Neuronal stem cell (in vitro differentiated cells): ENCODE results near the gene ASTL.
A peak's percentile ranks its signal among the peaks of the same experiment; 100 is the strongest.

ENCODE experiments used
- DNase-seq: peaks from one replicate; pipeline ENCODE4 v3.0.0-alpha.2; 2013; ENCODE audit warnings: low spot score
- H2AFZ ChIP-seq: one replicate; pipeline ENCODE4 v1.6.1; 2013; ENCODE audit warnings: mild to moderate bottlenecking, low read length, inconsistent platforms
- H2AK5ac ChIP-seq: 2 replicates; pipeline ENCODE4 v1.6.1; 2013; ENCODE audit warnings: low read depth, mild to moderate bottlenecking, inconsistent platforms, low read length, moderate library complexity, mixed read lengths
- H2BK120ac ChIP-seq: 2 replicates; pipeline ENCODE4 v1.6.1; 2013; ENCODE audit warnings: low read depth, mild to moderate bottlenecking, inconsistent platforms, low read length, moderate library complexity, mixed read lengths
- H2BK12ac ChIP-seq: one replicate; pipeline ENCODE4 v1.6.1; 2013; ENCODE audit warnings: low read length, inconsistent platforms
- H2BK15ac ChIP-seq: 2 replicates; pipeline ENCODE4 v1.6.1; 2013; ENCODE audit warnings: mild to moderate bottlenecking, low read length, inconsistent platforms, mixed read lengths
- H2BK5ac ChIP-seq: one replicate; pipeline ENCODE4 v1.6.1; 2013; ENCODE audit warnings: inconsistent platforms, mild to moderate bottlenecking, low read length, moderate library complexity
- H3K14ac ChIP-seq: one replicate; pipeline ENCODE4 v1.6.1; 2013; ENCODE audit warnings: low read length, inconsistent platforms
- H3K18ac ChIP-seq: 2 replicates; pipeline ENCODE4 v1.6.1; 2013; ENCODE audit warnings: low read length, inconsistent platforms
- H3K23ac ChIP-seq: 2 replicates; pipeline ENCODE4 v1.6.1; 2013; ENCODE audit warnings: low read depth, mild to moderate bottlenecking, mixed read lengths, low read length, inconsistent platforms; ENCODE audit not compliant: poor library complexity
- H3K27ac ChIP-seq: replicated peaks from 3 replicates; pipeline ENCODE4 v1.5.1; 2013; ENCODE audit warnings: low read length, inconsistent platforms
- H3K27me3 ChIP-seq, 3 experiments: 2 replicates each; pipeline ENCODE4 v1.6.1; 2013; ENCODE audit warnings: low read length in 3 of 3, mild to moderate bottlenecking in 2 of 3, inconsistent platforms in 1 of 3, low read depth in 1 of 3, mixed read lengths in 1 of 3, moderate library complexity in 1 of 3; ENCODE audit not compliant: control insufficient read depth in 3 of 3, insufficient read depth in 3 of 3
- H3K36me3 ChIP-seq, 2 donors: replicated peaks in 1 of 2; 2 replicates each; pipeline ENCODE4 v1.6.1; 2013; ENCODE audit warnings: low read length in 2 of 2; ENCODE audit not compliant: control insufficient read depth in 2 of 2, insufficient read depth in 2 of 2
- H3K4ac ChIP-seq: 2 replicates; pipeline ENCODE4 v1.6.1; 2013; ENCODE audit warnings: inconsistent platforms, mild to moderate bottlenecking, low read length, moderate library complexity
- H3K4me1 ChIP-seq, 2 donors: 1 replicate in 1 of 2; 2 replicates in 1 of 2; pipeline ENCODE4 v1.6.1; 2013; ENCODE audit warnings: low read length in 2 of 2, low read depth in 1 of 2; ENCODE audit not compliant: control insufficient read depth in 2 of 2, insufficient read depth in 1 of 2
- H3K4me2 ChIP-seq: one replicate; pipeline ENCODE4 v1.6.1; 2013; ENCODE audit warnings: mild to moderate bottlenecking, low read length, inconsistent platforms; ENCODE audit not compliant: insufficient read depth, poor library complexity, severe bottlenecking
- H3K4me3 ChIP-seq, 2 donors: 2 replicates each; pipeline ENCODE4 v1.5.1; 2013; ENCODE audit warnings: low read length in 2 of 2, mild to moderate bottlenecking in 2 of 2, inconsistent platforms in 1 of 2, moderate library complexity in 1 of 2
- H3K79me1 ChIP-seq: one replicate; pipeline ENCODE4 v1.6.1; 2013; ENCODE audit warnings: low read depth, mild to moderate bottlenecking, inconsistent platforms, low read length, moderate library complexity
- H3K9ac ChIP-seq: one replicate; pipeline ENCODE4 v1.6.1; 2013; ENCODE audit warnings: mild to moderate bottlenecking, low read depth, low read length, inconsistent platforms; ENCODE audit not compliant: poor library complexity
- H3K9me3 ChIP-seq, 2 donors: replicated peaks in 1 of 2; 2 replicates each; pipeline versions ENCODE3 to v1.6.1; 2013; ENCODE audit warnings: low read length in 2 of 2, mild to moderate bottlenecking in 2 of 2, inconsistent platforms in 1 of 2, low read depth in 1 of 2, mixed read lengths in 1 of 2, moderate library complexity in 1 of 2; ENCODE audit not compliant: control insufficient read depth in 2 of 2, insufficient read depth in 1 of 2
- H4K8ac ChIP-seq: one replicate; pipeline ENCODE4 v1.6.1; 2013; ENCODE audit warnings: low read depth, mild to moderate bottlenecking, inconsistent platforms, low read length, moderate library complexity
- H4K91ac ChIP-seq: one replicate; pipeline ENCODE4 v1.6.1; 2013; ENCODE audit warnings: low read length, low read depth, mild to moderate bottlenecking, inconsistent platforms; ENCODE audit not compliant: poor library complexity
- WGBS, 2 donors: extraction: QIAGEN DNeasy Blood & Tissue Kit; methylation state at CpG; one replicate each; pipeline ENCODE4 v1.1.7; 2013; ENCODE audit warnings: missing lambda C conversion rate in 2 of 2, mixed read lengths in 1 of 2; ENCODE audit not compliant: insufficient read length in 2 of 2, insufficient replicate concordance in 1 of 2; ENCODE audit errors: extremely low coverage in 2 of 2; 5-methylcytosine and 5-hydroxymethylcytosine counted together

Gene ASTL

DNA sequence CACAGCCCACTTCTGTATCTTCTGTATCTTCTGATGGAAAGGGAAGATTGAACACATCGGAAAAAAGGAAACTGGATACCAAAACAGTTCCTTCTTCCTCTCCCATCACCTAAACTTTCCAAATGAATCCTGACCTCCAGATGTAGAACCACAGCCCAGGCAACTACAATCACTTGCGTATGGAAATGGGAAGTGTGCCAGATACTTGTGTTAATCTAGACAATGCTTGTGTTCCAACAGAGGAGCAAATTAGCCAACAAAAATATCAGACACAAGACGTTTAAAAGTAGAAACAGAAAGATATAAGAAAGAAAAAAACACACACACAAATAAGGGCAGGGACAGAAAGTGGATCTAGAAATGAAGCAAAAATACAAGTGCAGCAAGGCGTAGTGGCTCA, 38.4 kb upstream of the ASTL start:
- no peak overlapping the region for H2AK5ac ChIP-seq
- H2BK15ac ChIP-seq, result no peak overlapping the region
- H3K27ac ChIP-seq, result no peak overlapping the region
- H3K23ac ChIP-seq, result no peak overlapping the region
- H4K91ac ChIP-seq, result no peak overlapping the region
- H3K18ac ChIP-seq, result no peak overlapping the region
- no peak overlapping the region for H2BK5ac ChIP-seq
- H3K4me3 ChIP-seq, result no peak overlapping the region
- no peaks in the 10 kb centered on the region for H3K36me3 ChIP-seq
- H3K4me2 ChIP-seq, result no peak overlapping the region
- H3K14ac ChIP-seq, result no peak overlapping the region
- H3K79me1 ChIP-seq, result no peaks in the 10 kb centered on the region
- DNase-seq, result no peak
- no peak overlapping the region for H3K9ac ChIP-seq
- H3K4ac ChIP-seq, result no peak overlapping the region
- no peak overlapping the region for H2BK120ac ChIP-seq
- H3K4me1 ChIP-seq, result no peaks in the 10 kb centered on the region
- no peaks in the 10 kb centered on the region for H3K27me3 ChIP-seq
- no peak overlapping the region for H2BK12ac ChIP-seq
- H3K9me3 ChIP-seq, result no peaks in the 10 kb centered on the region
- H4K8ac ChIP-seq, result no peak overlapping the region
- H2AFZ ChIP-seq, result no peak overlapping the region
- WGBS, 2 donors, result no CpG with 5 or more reads among the region's 4 CpGs

DNA sequence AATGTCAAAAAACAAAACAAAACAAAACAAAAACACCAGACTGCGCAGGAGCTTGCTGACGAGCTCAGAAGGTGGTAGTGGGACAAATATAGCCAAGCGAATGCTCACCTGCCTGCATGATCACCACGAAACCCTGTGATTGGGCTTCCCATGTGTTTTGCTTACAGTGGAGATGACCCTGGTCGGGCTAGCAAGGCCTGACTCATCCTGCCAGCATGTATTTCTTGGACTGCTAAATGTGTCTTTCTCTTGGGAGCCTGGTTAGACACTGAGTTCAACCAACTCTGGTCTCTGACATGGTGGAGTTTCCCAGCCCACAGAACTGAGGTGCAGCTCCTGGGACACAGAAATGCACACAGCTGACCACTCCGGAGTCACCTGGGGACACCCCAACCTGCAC, 37.6 kb upstream of the ASTL start:
- H3K27ac ChIP-seq, result no peak overlapping the region
- no peak overlapping the region for H2AK5ac ChIP-seq
- no peaks in the 10 kb centered on the region for H3K4me1 ChIP-seq
- H3K79me1 ChIP-seq, result no peaks in the 10 kb centered on the region
- H3K18ac ChIP-seq, result no peak overlapping the region
- no peak overlapping the region for H2AFZ ChIP-seq
- no peak overlapping the region for H4K91ac ChIP-seq
- no peak overlapping the region for H2BK15ac ChIP-seq
- H2BK120ac ChIP-seq, result no peak overlapping the region
- H2BK5ac ChIP-seq, result no peak overlapping the region
- no peak overlapping the region for H3K9ac ChIP-seq
- no peak for DNase-seq
- no peaks in the 10 kb centered on the region for H3K36me3 ChIP-seq
- no peak overlapping the region for H4K8ac ChIP-seq
- no peak overlapping the region for H2BK12ac ChIP-seq
- no peak overlapping the region for H3K4me3 ChIP-seq
- no peak overlapping the region for H3K4me2 ChIP-seq
- no CpG with 5 or more reads among the region's 6 CpGs for WGBS, 2 donors
- no peak overlapping the region for H3K4ac ChIP-seq
- H3K9me3 ChIP-seq, result no peaks in the 10 kb centered on the region
- no peaks in the 10 kb centered on the region for H3K27me3 ChIP-seq
- H3K23ac ChIP-seq, result no peak overlapping the region
- no peak overlapping the region for H3K14ac ChIP-seq

DNA sequence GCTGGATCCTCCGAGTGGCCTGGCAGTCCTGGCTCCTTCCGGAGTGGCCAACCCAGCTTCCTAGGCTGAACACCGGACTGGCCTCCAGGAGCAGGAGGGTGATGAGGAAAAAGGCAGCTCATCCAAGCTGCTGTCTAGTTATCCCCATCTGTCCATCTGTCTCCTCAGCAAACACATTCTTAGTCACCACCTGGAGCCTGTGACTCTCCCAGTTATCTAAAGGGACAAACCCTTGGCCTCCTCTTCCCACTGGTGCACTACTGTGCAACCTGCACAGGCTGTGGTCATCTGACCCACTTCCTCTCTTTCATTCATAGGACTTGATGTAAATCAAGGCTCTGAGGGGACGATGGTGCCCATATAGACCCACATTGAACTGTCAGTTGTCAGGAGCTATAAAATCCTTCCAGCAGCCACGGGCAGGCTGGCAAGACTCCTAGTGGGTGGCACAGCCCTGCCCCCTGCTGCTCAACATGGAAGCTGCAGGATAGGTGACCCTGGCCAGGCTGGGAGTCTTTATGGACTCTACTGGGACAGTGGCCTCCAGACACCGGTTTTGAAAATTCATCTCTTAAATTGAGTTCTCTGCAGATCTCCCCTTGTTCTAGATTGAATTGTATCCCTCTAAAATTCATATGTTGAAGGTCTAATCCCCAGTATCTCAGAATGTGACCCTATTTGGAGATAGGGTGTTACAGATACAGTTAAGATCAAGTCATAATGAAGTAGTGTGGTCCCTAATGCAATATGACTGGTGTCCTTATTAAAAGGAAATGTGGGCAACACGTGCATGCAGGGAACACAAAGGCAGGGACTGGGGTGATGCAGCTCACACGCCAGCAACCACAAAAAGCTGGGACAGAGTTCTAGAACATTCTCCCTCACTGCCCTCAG, 36.2 kb upstream of the ASTL start:
- no peak overlapping the region for H3K4me3 ChIP-seq
- H3K9me3 ChIP-seq, result no peaks in the 10 kb centered on the region
- no peak overlapping the region for H3K27ac ChIP-seq
- no peak overlapping the region for H3K9ac ChIP-seq
- no peak overlapping the region for H2AFZ ChIP-seq
- no peak overlapping the region for H2BK5ac ChIP-seq
- H2BK12ac ChIP-seq, result no peak overlapping the region
- H3K27me3 ChIP-seq, result no peaks in the 10 kb centered on the region
- peak; percentile 58 for DNase-seq
- H3K23ac ChIP-seq, result no peak overlapping the region
- no peak overlapping the region for H3K18ac ChIP-seq
- H3K4me1 ChIP-seq, result no peaks in the 10 kb centered on the region
- no peak overlapping the region for H2BK15ac ChIP-seq
- no peak overlapping the region for H3K4ac ChIP-seq
- H3K79me1 ChIP-seq, result no peaks in the 10 kb centered on the region
- no peak overlapping the region for H4K91ac ChIP-seq
- H3K36me3 ChIP-seq, result no peaks in the 10 kb centered on the region
- H4K8ac ChIP-seq, result no peak overlapping the region
- H3K14ac ChIP-seq, result no peak overlapping the region
- WGBS, 2 donors, result no CpG with 5 or more reads among the region's 8 CpGs
- H2AK5ac ChIP-seq, result no peak overlapping the region
- H3K4me2 ChIP-seq, result no peak overlapping the region
- H2BK120ac ChIP-seq, result no peak overlapping the region

DNA sequence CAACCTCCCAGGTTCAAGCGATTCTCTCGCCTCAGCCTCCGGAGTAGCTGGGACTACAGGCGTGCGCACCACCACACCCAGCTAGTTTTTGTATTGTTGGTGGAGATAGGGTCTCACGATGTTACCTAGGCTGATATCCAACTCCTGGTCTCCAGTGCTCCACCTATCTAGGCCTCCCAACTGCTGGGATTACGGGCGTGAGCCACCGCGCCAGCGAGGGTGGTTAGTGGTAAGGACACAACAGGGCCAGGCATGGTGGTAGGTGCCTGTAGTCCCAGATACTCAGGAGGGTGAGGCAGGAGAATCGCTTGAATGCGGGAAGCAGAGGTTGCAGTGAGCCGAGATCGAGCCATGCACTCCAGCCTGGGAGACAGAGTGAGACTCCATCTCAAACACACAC, 33.5 kb upstream of the ASTL start:
- no peak for DNase-seq
- no peak overlapping the region for H3K18ac ChIP-seq
- no CpG with 5 or more reads among the region's 15 CpGs for WGBS, 2 donors
- H4K91ac ChIP-seq, result no peak overlapping the region
- no peak overlapping the region for H3K14ac ChIP-seq
- H3K9ac ChIP-seq, result no peak overlapping the region
- H3K4ac ChIP-seq, result no peak overlapping the region
- no peak overlapping the region for H2BK15ac ChIP-seq
- H3K4me1 ChIP-seq, result no peaks in the 10 kb centered on the region
- H2BK12ac ChIP-seq, result no peak overlapping the region
- H3K23ac ChIP-seq, result peak overlapping the region; percentile 19
- H2BK120ac ChIP-seq, result no peak overlapping the region
- no peaks in the 10 kb centered on the region for H3K27me3 ChIP-seq
- no peak overlapping the region for H4K8ac ChIP-seq
- H3K27ac ChIP-seq, result no peak overlapping the region
- H2AFZ ChIP-seq, result no peak overlapping the region
- H3K4me2 ChIP-seq, result no peak overlapping the region
- no peak overlapping the region for H3K4me3 ChIP-seq
- H3K79me1 ChIP-seq, result no peaks in the 10 kb centered on the region
- H3K36me3 ChIP-seq, result no peaks in the 10 kb centered on the region
- no peak overlapping the region for H2AK5ac ChIP-seq
- H3K9me3 ChIP-seq, result no peaks in the 10 kb centered on the region
- no peak overlapping the region for H2BK5ac ChIP-seq
